Stimulated activated CD8-positive, alpha-beta memory T cell treated with anti-CD3 and anti-CD28 coated beads, Interleukin-7, amount 100 ng/mL, for 24 hours (primary cell): ENCODE data around the gene FBXO10.

Experiments
- DNase-seq: peaks from one replicate; pipeline ENCODE4 v3.0.0-alpha.2; 2020; ENCODE audit warnings: low read depth

FBXO10 gene

GRCh38 chr9:37592108-37592951 is 16.1 kb upstream of the FBXO10 start, which contains the start of gene TOMM5:
TSS of gene TOMM5 (minus strand) at chr9:37592597. CDS start at chr9:37592532, 65 bp downstream.
- peak; percentile 84 for DNase-seq

DNA sequence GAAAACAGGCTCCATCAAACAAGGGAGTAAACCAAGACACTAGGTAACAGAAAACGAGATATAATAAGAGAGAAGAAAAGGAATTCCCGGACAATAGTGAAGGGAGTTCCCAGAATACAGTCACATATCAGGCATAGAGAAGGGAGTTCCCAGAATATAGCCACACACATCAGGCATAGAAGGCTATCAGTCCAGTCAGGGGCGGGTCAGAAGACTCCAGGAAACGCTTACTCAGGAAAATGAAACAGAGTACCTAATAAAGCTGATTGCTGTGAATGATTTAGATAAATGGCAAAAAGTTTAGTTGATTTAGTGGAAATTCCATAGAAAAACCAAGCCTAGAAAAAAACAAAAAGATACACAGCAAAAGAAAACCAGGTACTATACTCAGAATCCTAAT is 11.3 kb upstream of the FBXO10 start:
- no peak for DNase-seq

DNA sequence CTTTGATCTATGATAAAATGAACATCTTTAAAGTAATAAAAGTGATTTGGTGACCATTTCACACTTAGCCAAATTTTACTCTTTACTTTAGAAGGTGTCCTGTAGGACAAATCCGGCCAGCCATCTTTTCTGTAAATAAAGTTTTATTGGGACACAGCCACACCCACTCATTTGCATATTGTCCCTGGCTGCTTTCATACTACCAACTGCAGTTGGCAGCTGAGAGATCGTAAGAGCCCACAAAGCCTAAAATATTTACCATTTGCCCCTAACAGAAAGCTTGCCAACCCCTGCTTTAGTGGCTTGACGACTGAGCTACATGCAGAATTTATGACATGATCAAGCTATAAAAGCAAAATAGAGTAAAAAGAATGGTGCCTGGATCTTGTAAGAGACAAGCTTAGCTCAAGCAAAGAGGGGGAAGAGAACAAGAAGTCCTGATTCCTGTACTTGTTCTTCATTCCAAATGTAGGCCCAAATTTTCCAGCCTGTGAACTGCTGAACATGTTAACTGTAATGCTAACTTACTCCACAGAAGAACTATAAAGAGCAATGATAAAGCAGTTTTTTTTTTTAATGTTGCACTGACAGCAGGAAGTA is 7.4 kb upstream of the FBXO10 start:
- no peak for DNase-seq

- DNase-seq = no peak
These were observed 6.5 kb upstream of the FBXO10 start for GRCh38 chr9:37582548-37583157.

GRCh38 chr9:37575511-37575914 is 667 bp downstream of the FBXO10 start:
- DNase-seq = no peak

DNA sequence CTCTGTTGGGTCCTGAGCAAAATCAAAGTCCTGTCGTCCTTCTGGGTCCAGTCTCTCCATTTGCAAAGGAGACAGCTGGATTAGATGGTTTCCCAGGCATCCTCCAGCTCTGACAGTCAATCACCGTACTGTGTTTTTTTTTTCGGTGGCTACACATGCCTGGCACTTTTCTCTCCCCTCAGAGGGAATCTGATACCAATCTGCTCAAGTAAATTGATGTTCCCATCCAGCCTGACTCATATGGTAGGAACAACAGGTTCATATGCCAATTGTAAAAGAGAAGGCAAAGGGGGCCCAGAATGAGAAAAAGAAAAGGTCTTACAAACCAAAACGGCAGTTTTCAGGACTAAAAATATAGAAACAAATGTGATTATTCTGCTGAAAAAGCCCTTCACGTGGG is 1.2 kb downstream of the FBXO10 start:
- no peak for DNase-seq

DNA sequence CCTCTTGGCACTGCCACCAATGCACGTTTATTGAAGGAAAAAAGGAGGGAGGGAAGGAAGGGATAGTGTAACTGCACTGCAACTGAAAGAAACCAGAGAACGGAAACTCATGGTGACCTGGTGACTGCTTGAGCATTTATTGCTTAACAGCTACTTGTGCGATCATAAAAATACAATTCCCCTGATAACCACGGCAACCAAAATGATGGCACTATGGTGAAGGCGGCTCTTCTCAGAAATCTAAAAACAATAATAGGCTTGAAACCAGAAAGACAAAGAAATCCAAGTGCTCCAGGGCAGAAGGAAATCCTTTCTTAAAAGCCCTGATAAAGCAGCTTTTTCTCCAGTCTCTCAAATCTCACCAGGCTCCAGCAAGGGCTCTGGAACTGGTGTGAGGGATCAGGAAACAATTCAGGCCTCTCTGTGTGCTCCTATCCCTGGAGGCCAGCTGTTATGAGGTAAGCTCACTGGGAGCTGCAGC is 1.9 kb downstream of the FBXO10 start:
- no peak for DNase-seq

GRCh38 chr9:37571282-37571681 is 4.9 kb downstream of the FBXO10 start:
- DNase-seq = no peak

DNA sequence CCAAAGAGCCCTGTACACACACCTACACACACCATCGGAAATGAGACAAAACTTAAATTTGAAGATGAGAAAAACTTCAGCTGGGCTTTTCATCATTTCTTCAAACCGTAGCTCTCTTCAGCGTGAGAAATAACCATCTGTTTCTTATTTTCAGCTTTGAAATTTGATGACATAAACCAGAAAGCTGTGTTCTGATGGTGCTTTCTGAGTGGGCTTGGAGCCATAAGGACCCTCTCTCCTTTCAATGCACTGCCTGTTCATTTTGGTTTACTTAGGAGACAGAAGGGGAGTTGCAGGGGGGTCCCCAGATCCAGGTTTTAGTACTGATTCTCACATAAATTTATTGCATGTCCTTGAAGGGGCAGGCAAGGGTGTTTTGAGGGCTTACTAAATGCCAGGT is 9.5 kb downstream of the FBXO10 start:
- no peak for DNase-seq

GRCh38 chr9:37565661-37566618 is 10.2 kb downstream of the FBXO10 start:
- no peak for DNase-seq

DNA sequence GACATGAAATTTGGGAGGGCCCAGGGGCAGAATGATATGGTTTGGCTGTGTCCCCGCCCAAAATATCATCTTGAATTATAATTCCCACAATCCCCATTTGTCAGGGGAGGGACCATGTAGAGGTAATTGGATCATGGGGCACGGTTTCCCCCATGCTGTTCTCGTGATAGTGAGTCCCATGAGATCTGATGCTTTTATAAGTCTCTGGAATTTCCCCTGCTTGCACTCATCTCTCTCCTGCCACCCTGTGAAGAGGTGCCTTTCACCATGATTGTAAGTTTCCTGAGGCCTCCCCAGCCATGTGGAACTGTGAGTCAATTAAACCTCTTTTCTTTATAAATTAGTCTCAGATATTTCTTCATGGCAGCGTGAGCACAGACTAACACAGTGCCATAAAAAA is 11.3 kb downstream of the FBXO10 start:
- DNase-seq = no peak

DNA sequence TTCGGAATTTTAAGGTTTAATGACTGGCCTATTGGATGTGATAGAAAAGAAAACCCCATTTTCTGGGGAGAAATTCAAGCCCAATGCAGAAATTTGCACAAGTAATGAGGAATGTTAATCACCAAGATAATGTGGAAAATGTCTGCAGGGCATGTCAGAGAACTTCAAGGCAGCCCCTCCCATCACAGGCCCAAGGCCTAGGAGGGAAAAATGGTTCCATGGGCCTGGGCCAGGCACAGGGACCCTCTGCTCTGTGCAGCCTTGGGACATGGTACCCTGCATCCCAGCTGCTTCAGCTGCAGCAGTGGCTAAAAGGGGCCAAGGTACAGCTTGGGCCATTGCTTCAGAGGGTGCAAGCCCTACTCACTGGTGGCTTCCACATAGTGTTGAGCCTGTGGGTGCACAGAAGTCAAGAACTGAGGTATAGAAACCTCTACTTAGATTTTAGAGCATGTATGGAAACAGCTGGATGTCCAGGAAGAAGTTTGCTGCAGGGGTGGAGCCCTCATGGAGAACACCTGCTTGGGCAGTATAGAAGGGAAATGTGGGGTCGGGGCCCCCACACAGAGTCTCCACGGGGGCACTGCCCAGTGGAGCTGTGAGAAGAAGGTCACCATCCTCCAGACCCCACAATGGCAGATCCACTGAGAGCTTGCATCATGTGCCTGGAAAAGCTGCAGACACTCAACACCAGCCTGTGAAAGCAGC is 12.2 kb downstream of the FBXO10 start:
- no peak for DNase-seq

GRCh38 chr9:37562826-37563225 is 13.4 kb downstream of the FBXO10 start:
- DNase-seq = no peak

DNA sequence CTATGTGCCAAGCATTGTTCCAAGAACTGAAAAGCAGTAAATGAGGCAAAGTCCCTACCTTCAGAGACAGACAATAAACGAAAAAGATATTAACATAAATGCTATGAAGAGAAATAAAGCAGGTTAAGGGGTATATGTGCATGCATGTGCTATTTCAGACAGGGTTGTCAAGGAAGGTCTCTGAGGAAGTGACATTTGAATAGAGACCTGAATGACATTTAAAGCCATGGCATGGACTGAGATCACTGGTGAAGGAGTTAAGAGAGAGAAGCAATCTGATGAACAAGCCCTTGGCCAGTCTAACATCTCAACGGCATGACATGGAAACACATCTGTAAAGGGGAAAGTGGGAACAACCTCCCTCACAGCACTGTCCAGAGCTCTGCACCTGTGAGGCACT is 14.5 kb downstream of the FBXO10 start:
- DNase-seq = no peak

DNA sequence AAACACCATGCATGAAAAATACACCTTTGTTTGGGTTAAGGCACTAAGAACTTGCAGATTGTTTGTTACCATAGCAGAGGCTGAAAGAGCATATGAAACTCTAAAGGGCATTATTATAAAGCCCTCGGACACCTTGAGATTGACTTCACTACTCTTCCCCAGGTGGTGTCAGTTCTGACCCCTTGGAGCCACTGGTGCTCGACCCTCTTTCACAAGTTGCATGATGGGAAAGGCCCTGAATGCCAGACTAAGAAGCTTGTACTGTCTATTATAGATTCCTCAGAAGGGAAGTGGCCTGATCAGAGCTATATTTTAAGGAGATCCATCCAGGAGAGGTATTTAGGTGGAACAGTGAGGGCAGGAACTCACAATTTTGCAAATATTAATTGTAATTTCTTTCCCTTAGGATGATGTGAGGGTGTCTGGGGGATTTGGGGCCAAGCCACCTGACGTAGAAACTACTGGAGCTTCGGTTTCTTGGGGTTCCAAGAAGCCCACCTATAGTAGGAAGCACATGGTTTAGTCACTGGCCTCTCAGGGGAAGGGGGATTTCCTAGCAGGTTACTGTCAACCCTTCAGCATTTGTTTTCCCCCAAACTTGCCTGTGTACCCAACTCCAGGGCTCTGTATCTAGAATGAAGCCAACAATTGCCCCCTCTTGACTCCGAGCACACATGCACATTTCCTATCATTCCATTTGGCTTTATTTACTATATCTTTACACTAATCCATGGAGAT is 16.2 kb downstream of the FBXO10 start:
- DNase-seq = no peak

- no peak for DNase-seq
These were observed 17.1 kb downstream of the FBXO10 start for GRCh38 chr9:37559125-37559524.

DNA sequence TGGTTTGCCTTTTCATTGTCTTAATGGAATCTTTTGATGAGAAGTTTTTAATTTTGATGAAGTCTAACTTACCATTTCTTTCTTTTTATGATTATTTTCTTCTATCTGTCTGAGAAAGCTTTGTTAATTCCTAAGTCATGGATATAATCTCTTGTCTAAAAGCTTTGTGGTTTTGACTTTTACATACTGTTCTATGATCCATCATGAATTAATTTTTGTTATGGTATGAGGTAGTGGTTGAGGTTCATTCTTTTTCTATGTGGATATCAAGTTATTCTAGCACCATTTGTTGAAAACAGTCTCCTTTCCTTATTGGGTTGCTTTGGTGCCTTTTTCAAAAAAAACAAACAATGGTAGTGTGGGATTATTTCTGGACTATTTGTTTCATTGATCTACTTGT is 20.4 kb downstream of the FBXO10 start:
- DNase-seq = no peak

- no peak for DNase-seq
These were observed 21.9 kb downstream of the FBXO10 start for GRCh38 chr9:37554318-37554717.

DNA sequence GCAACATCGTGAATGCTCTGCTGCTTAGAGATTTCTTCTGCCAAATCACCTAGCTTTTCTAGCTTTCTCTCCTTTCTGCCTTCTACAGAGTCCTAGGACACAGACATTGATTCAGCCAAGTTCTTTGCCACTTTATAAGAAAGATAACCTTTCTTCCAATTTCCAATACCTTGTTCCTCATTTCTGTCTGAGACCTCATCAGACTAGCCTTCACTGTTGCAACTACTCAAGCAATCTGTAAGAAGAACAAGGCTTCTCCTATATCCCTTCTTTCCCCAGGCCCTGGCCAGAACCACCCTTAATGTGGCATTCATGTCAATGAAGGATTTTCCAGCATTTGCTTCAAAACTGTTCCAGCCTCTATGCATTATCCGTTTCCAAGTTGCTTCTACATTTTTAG is 24.3 kb downstream of the FBXO10 start:
- no peak for DNase-seq

DNA sequence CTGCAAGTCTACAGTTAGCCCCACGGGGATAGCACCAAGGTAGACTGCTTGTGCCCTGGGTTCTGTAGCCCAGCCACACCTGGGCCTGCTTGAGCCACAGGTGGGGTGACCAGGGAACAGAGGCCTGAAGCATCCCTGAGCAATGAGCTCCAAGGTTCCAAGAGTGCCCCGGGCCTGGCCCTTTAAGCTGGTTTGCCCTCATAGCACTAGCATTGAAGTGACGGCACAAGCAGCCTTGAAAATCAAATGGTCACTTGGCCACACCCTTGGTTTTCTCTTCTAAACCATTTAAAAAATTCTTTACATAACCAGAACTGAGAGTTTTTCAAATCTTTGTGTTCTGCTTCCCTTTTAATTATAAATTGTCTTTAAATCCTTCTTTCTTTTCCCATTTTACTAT is 24.7 kb downstream of the FBXO10 start:
- no peak for DNase-seq

DNA sequence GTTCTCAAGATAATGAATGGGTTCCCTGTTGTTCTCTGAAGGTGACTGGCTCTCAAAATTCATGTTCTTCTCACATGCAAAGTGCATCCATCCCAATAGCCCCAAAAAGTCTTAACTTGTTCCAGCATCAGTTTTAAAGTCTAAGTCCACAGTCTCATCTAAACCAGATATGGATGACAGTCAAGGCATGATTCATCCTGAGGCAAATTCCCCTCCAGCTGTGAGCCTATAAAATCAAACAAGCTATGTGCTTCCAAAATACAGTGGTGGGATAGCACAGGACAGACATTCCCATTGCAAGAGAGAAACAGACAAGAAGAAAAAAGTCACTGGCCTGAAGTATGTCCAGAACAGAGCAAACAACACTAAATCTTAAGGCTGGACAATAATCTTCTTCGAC is 25.4 kb downstream of the FBXO10 start:
- no peak for DNase-seq
